GM23248 (cell line): ENCODE results near the gene POLR1E.

ENCODE experiments used
- EZH2 ChIP-seq: fragments of 200-600 bp; sonication (generic); IDR thresholded peaks from 2 replicates; pipeline ENCODE4 v1.6.1; 2018; ENCODE audit warnings: antibody characterized with exemption, mild to moderate bottlenecking; ENCODE audit not compliant: insufficient read depth, poor library complexity, severe bottlenecking
- EZH2phosphoT487 ChIP-seq: fragments of 200-600 bp; sonication (generic); IDR thresholded peaks from 2 replicates; pipeline ENCODE4 v1.6.1; 2018; ENCODE audit warnings: antibody characterized with exemption, moderate library complexity, mild to moderate bottlenecking, low read depth; ENCODE audit not compliant: insufficient read depth

GRCh38 chr9:37539634-37540033 lies 53.9 kb downstream of the POLR1E start:
- no peak for TF ChIP-seq EZH2
- TF ChIP-seq EZH2phosphoT487, result no peak
